GM12865 (cell line): ENCODE measurements around the gene PRR5L.

Source experiments
- DNase-seq: peaks from one replicate; pipeline ENCODE4 v3.0.0; 2010; ENCODE audit warnings: low read depth
- H3K4me3 ChIP-seq: 2 replicates; pipeline ENCODE4 v1.5.1; 2011; ENCODE audit warnings: mild to moderate bottlenecking, low read depth, low read length, control low read depth
- TF ChIP-seq, protein P1 (sequence below): IDR thresholded peaks from 2 replicates; pipeline ENCODE4 v1.5.1; 2011; ENCODE audit warnings: low read length, control low read depth, low read depth, inconsistent platforms; ENCODE audit not compliant: insufficient read depth; ENCODE audit errors: missing control alignments

Gene PRR5L

DNA sequence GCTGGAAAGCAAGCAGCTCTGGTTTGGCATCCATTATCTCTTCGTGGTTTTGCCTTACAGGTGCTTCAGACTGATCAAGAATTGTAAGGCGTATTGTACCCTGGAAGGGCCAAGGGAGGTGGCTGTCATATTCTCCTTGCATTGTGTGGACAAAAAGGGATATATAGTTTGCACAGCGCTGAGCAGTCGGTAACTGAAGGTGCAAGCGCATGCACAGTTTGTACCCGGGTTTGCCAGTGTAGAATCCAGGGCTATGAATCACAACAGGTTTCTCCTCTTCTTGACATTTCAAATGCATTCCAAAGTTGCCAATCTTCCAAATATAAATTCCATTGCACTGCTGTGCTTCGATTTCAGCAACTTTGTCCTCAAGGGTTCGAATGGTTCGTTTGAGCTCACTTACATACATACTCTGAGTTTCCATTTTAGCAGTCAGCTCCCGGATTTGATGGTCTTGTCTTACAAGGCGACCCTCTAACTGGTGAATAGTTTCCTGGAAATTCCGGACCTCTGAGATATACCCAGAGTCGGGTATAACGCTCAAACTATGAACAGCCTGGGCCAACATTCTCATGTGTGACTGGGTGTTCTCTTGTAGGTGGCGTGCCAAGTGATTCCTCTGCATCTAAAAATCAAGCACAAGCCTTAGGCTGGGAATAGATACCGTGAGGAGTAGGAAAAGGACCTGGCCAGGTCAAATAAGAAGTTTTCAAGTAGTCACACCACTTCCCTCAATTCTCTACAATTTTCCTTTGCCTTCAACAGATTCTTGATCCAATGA, 194.1 kb downstream of the PRR5L start:
- TF ChIP-seq, protein P1, sequence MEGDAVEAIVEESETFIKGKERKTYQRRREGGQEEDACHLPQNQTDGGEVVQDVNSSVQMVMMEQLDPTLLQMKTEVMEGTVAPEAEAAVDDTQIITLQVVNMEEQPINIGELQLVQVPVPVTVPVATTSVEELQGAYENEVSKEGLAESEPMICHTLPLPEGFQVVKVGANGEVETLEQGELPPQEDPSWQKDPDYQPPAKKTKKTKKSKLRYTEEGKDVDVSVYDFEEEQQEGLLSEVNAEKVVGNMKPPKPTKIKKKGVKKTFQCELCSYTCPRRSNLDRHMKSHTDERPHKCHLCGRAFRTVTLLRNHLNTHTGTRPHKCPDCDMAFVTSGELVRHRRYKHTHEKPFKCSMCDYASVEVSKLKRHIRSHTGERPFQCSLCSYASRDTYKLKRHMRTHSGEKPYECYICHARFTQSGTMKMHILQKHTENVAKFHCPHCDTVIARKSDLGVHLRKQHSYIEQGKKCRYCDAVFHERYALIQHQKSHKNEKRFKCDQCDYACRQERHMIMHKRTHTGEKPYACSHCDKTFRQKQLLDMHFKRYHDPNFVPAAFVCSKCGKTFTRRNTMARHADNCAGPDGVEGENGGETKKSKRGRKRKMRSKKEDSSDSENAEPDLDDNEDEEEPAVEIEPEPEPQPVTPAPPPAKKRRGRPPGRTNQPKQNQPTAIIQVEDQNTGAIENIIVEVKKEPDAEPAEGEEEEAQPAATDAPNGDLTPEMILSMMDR, result no peak
- DNase-seq, result no peak
- H3K4me3 ChIP-seq, result no peak overlapping the region

DNA sequence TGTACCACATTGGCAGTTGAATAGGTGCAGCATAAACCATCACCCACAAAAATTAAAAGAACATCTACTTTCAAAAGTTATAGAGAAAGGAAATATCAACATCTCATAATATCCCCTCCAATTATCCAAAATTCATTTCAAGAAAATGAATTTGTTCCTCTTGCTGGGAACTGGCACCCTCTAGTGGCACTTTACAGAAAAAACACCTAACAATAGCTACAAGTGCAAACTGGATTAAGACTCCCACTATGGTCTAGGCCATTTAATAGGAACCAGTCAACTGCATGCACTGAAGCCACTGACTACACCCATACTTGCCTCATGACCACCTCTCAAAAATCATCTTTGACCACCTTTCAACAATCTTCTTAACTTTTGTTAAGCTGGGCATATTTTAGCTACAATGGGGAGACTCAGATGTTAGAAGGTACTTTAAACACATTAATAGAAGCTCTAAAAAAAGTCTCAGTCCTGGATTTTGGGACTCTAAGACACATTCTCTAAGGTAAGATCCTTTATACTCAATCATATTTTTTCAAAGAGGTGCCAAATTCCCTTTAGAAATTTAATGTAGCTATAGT, 196.7 kb downstream of the PRR5L start:
- peak; percentile 73 for DNase-seq
- no peak overlapping the region for H3K4me3 ChIP-seq
- TF ChIP-seq, protein P1, result peak; percentile 68

DNA sequence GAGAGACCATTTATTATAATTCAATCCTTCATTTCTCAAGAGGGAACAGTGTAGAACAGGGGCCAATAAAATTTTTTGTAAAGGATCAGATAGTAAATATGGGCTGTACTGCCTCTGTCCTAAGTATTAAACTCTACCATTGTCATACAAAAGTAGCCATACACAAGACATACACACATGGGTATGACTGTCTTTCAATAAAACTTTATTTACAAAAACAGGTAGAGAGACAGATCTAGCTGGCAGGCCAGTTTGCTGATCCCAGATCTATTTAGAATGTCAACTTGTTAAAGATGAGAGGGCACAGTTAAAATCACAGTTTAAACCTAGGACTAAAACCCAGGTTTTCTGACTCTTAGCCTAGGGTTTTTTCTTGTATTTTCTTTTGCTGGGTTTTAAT, 197.2 kb downstream of the PRR5L start:
- H3K4me3 ChIP-seq, result no peak overlapping the region
- no peak for DNase-seq
- TF ChIP-seq, protein P1, result no peak

DNA sequence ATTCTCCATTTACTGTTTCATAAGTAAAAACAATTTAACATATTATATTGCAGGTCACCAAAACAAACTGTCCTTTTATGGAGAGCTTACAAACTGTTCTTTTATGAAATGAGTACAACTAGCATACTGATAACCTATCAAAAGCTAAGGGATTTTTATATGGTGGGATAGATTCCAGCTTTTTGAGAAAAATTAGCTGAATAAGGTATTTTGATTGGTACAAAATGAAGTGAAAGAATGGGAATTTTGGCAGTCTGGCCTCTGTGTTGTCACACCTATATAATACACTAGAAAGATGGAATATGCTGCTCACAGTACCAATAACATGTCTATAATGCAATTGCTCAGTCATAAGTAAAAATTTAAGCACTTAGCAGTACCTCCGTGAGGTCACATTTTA, 202.6 kb downstream of the PRR5L start:
- TF ChIP-seq, protein P1, result no peak
- no peak for DNase-seq
- no peak overlapping the region for H3K4me3 ChIP-seq

DNA sequence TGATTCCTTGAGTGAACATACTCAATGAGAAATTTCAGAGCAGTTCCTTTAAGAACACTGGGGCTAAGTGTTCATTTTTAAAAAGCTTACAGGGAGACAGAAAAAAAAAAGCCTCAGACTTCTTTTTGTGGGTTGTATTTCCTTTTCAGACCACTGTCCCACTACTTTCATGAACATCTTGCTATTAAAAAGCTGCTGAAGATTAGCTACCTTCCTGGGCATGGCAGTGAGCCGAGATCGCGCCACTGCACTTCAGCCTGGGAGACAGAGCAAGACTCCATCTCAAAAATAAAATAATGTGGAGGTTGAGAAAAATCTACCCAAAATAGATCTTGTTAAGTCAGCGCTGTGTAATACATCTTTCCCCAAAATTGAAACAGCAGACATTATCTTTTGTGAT, 203.2 kb downstream of the PRR5L start:
- DNase-seq, result no peak
- no peak overlapping the region for H3K4me3 ChIP-seq
- TF ChIP-seq, protein P1, result no peak

DNA sequence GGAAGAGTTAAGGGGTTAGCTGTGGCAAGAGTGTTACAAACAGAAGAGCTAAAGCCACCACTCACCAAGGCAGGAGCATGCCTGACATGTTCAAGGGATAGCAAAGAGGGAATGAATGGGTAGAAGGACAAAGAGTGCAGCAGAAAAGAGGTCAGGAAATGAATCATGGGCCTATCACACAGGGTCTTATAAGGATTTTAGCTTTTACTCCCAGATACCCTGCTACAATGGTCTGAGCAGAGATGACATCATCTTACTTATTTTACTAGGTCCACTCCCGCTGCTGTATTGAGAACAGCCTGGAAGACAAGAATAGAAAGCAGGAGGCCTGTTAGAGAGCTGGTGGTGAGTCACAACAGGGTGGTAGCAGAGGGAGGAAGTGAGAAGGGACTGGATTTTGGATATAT, 204.2 kb downstream of the PRR5L start:
- H3K4me3 ChIP-seq, result no peak overlapping the region
- TF ChIP-seq, protein P1, result no peak
- DNase-seq, result peak; percentile 51

DNA sequence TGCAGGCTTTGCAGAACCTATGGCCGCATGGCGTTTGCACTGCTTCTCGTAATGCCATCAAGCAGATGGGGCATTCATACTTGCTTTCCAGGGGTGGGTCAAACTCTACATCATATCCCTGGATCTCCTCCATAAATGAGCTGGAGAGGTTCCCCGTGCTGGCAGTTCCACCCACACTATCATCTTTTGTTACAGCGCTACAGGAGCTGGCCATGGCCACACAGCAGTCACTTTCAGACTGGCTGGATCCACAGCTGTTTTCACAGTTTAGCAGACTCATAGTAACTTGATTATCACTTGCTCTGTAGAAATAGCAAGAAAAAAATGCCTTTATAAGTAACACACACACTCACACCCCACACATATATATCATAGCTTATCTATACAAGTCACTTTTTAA, 205.1 kb downstream of the PRR5L start:
- TF ChIP-seq, protein P1, result no peak
- DNase-seq, result no peak
- no peak overlapping the region for H3K4me3 ChIP-seq
